Osteoblast (primary cell): ENCODE data around the gene CHN1. TPM values are rescaled to one million over a fixed set of nuclear protein-coding genes. Genes with fewer than 3 reads are reported as not detected.
A peak's percentile ranks its signal among the peaks of the same experiment; 100 is the strongest.

ENCODE experiments used
- DNase-seq: peaks from one replicate; pipeline ENCODE4 v3.0.0; 2011; ENCODE audit warnings: low spot score, mixed read lengths; ENCODE audit not compliant: insufficient read length; ENCODE audit errors: missing footprints
- H2AFZ ChIP-seq: 2 replicates; pipeline ENCODE4 v1.6.0; 2011; ENCODE audit warnings: mild to moderate bottlenecking, low read length
- H3K27ac ChIP-seq: 2 replicates; pipeline ENCODE4 v1.5.1; 2011; ENCODE audit warnings: mild to moderate bottlenecking, low read depth, low read length, moderate library complexity
- H3K27me3 ChIP-seq: 2 replicates; pipeline ENCODE4 v1.6.0; 2012; ENCODE audit warnings: mild to moderate bottlenecking, control low read depth, inconsistent platforms, low read length, moderate library complexity; ENCODE audit not compliant: insufficient read depth
- H3K36me3 ChIP-seq: 2 replicates; pipeline ENCODE4 v1.5.1; 2011; ENCODE audit warnings: mild to moderate bottlenecking, low read length, control low read depth, moderate library complexity; ENCODE audit not compliant: insufficient read depth
- H3K4me1 ChIP-seq: 2 replicates; pipeline ENCODE4 v1.5.1; 2011; ENCODE audit warnings: mild to moderate bottlenecking, low read length, control low read depth, moderate library complexity; ENCODE audit not compliant: insufficient read depth
- H3K4me2 ChIP-seq: 2 replicates; pipeline ENCODE4 v1.6.0; 2011; ENCODE audit warnings: mild to moderate bottlenecking, low read length; ENCODE audit not compliant: insufficient read depth
- H3K4me3 ChIP-seq: fragments of 200-600 bp; sonication (generic); 3 replicates; pipeline ENCODE4 v1.5.1; 2012; ENCODE audit warnings: mild to moderate bottlenecking, low read length, inconsistent platforms; ENCODE audit not compliant: insufficient read depth
- H3K79me2 ChIP-seq: 2 replicates; pipeline ENCODE4 v1.6.0; 2012; ENCODE audit warnings: mild to moderate bottlenecking, low read length, control low read depth, inconsistent platforms; ENCODE audit not compliant: insufficient read depth
- H3K9me3 ChIP-seq: 2 replicates; pipeline ENCODE4 v1.5.1; 2011; ENCODE audit warnings: low read depth, low read length, control low read depth
- H4K20me1 ChIP-seq: 2 replicates; pipeline ENCODE4 v1.6.0; 2012; ENCODE audit warnings: mild to moderate bottlenecking, low read length, control low read depth; ENCODE audit not compliant: insufficient read depth
- CTCF ChIP-seq: IDR thresholded peaks from 2 replicates; pipeline ENCODE4 v1.5.1; 2011; ENCODE audit warnings: mild to moderate bottlenecking, low read depth, low read length, moderate library complexity; ENCODE audit errors: extremely low read depth
- total RNA-seq: library from RNA; depleted of rRNA; stranded (reverse); fragments of >200 nt; gene quantifications from 2 replicates; pipeline ENCODE4 v1.2.3, GENCODE V29; 2012

Gene CHN1
- total RNA-seq, 1 donor = 33.7 TPM

DNA sequence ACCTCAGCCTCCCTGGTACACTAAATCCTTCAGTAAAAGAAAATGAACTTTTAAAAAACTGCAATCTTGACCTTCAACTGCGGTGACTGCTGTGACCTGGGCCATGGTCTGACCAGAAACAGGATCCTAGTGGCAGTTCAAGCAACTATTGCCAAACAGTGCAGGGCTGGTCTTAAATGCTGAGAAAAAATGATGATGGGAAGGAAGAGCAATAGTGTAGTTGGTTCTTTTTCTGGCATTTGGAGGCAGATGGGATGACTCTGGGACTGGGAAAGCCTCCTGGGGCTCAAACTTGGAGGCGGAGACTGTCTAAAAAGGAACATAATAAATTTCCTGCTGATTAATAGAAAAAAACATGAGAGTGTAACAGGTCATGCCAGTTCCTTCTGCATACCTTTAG, 45.4 kb downstream of the CHN1 start:
- Histone ChIP-seq H3K4me2 (no peak overlapping the region), H3K27me3 (no peaks in the 10 kb centered on the region)

GRCh38 chr2:174957050-174957449, 48.1 kb downstream of the CHN1 start:
- peak; percentile 47 for DNase-seq
- Histone ChIP-seq H3K4me2 (no peak overlapping the region), H2AFZ (peak overlapping the region; percentile 57), H3K4me1 (no peaks in the 10 kb centered on the region), H3K9me3 (no peaks in the 10 kb centered on the region), H3K36me3 (no peaks in the 10 kb centered on the region), H4K20me1 (no peaks in the 10 kb centered on the region), H3K27me3 (no peaks in the 10 kb centered on the region), H3K27ac (no peak overlapping the region), H3K4me3 (no peak overlapping the region), H3K79me2 (no peaks in the 10 kb centered on the region)
- no peak for TF ChIP-seq CTCF

More for the DNA sequence above, 45.4 kb downstream of the CHN1 start:
- H3K79me2 ChIP-seq = no peaks in the 10 kb centered on the region
- no peaks in the 10 kb centered on the region for H3K9me3 ChIP-seq
- TF ChIP-seq CTCF = no peak
- no peak overlapping the region for H2AFZ ChIP-seq
- no peaks in the 10 kb centered on the region for H3K4me1 ChIP-seq
- no peak for DNase-seq
- no peaks in the 10 kb centered on the region for H3K36me3 ChIP-seq
- H3K27ac ChIP-seq = no peak overlapping the region
- no peaks in the 10 kb centered on the region for H4K20me1 ChIP-seq
- H3K4me3 ChIP-seq = no peak overlapping the region

- H3K4me1 ChIP-seq = peaks cover 8% of the 10 kb centered on the region
- no peak overlapping the region for H3K27ac ChIP-seq
- DNase-seq = no peak
- H4K20me1 ChIP-seq = no peaks in the 10 kb centered on the region
- H3K79me2 ChIP-seq = no peaks in the 10 kb centered on the region
- no peaks in the 10 kb centered on the region for H3K36me3 ChIP-seq
- H3K27me3 ChIP-seq = no peaks in the 10 kb centered on the region
- H3K4me3 ChIP-seq = no peak overlapping the region
- no peak overlapping the region for H2AFZ ChIP-seq
- no peaks in the 10 kb centered on the region for H3K9me3 ChIP-seq
- no peak for TF ChIP-seq CTCF
- H3K4me2 ChIP-seq = no peak overlapping the region
Measured at GRCh38 chr2:174952607-174953006, 52.6 kb downstream of the CHN1 start.

- H2AFZ ChIP-seq = no peak overlapping the region
- no peak overlapping the region for H3K4me2 ChIP-seq
Measured at GRCh38 chr2:174951745-174952144, 53.4 kb downstream of the CHN1 start.

More at GRCh38 chr2:174951745-174952144, 53.4 kb downstream of the CHN1 start:
- no peak for TF ChIP-seq CTCF
- Histone ChIP-seq H3K4me1 (peaks cover 8% of the 10 kb centered on the region), H3K9me3 (no peaks in the 10 kb centered on the region), H3K27me3 (no peaks in the 10 kb centered on the region), H3K4me3 (no peak overlapping the region), H4K20me1 (no peaks in the 10 kb centered on the region), H3K79me2 (no peaks in the 10 kb centered on the region), H3K36me3 (no peaks in the 10 kb centered on the region), H3K27ac (no peak overlapping the region)
- peak; percentile 4 for DNase-seq
